GM19397 (cell line): ENCODE measurements around the gene NPC1.
"Not testable (repeated sequence)": the region's sequence is repeated elsewhere in the genome, so short reads cannot be mapped to it uniquely, and the experiment has no call there.

Experiments used
- ATAC-seq: cut with Tn5 transposase; IDR thresholded peaks from one replicate; pipeline ENCODE4 v1.9.1; 2021; ENCODE audit warnings: mild to moderate bottlenecking, moderate library complexity; ENCODE audit not compliant: unreplicated experiment

NPC1 gene

GRCh38 chr18:23586249-23587196 is at the start of gene NPC1:
Gene NPC1 (minus strand): TSS chr18:23586506. CDS start chr18:23586343, 163 bp downstream.
- ATAC-seq: peak; percentile 94

GRCh38 chr18:23636071-23636399 is 49.7 kb upstream of the NPC1 start:
- no peak for ATAC-seq

GRCh38 chr18:23635283-23636070 is 49.2 kb upstream of the NPC1 start:
- ATAC-seq: no peak

- no peak for ATAC-seq
Observed at GRCh38 chr18:23634692-23635091, 48.4 kb upstream of the NPC1 start.

GRCh38 chr18:23632615-23633014 is 46.3 kb upstream of the NPC1 start:
- no peak for ATAC-seq

- ATAC-seq: no peak
Observed at GRCh38 chr18:23631746-23632145, 45.4 kb upstream of the NPC1 start.

- ATAC-seq: no peak
Observed at GRCh38 chr18:23631312-23631711, 45.0 kb upstream of the NPC1 start.

GRCh38 chr18:23629444-23629946 is 43.2 kb upstream of the NPC1 start:
- ATAC-seq: peak; percentile 94

GRCh38 chr18:23627970-23628369 is 41.7 kb upstream of the NPC1 start:
- no peak for ATAC-seq

GRCh38 chr18:23627321-23627720 is 41.0 kb upstream of the NPC1 start:
- ATAC-seq: no peak

- ATAC-seq: no peak
Observed at GRCh38 chr18:23626451-23627279, 40.4 kb upstream of the NPC1 start.

- ATAC-seq: no peak
Observed at GRCh38 chr18:23623040-23623439, 36.7 kb upstream of the NPC1 start.

- ATAC-seq: peak; percentile 31
Observed at GRCh38 chr18:23619388-23619881, 33.1 kb upstream of the NPC1 start.

- peak; percentile 37 for ATAC-seq
Observed at GRCh38 chr18:23618862-23619387, 32.6 kb upstream of the NPC1 start.

GRCh38 chr18:23617412-23618014 is 31.2 kb upstream of the NPC1 start:
- peak; percentile 48 for ATAC-seq

GRCh38 chr18:23616258-23616657 is 30.0 kb upstream of the NPC1 start:
- no peak for ATAC-seq

- no peak for ATAC-seq
Observed at GRCh38 chr18:23614891-23615290, 28.6 kb upstream of the NPC1 start.

- ATAC-seq: no peak
Observed at GRCh38 chr18:23614413-23614812, 28.1 kb upstream of the NPC1 start.

GRCh38 chr18:23613091-23613475 is 26.8 kb upstream of the NPC1 start:
- ATAC-seq: not testable (repeated sequence)
